Heart right ventricle (tissue), 16 donors: Measurements from ENCODE around the gene RPL26. TPM values are rescaled to one million over a fixed set of nuclear protein-coding genes. Genes with fewer than 3 reads are reported as not detected.
"Not testable (repeated sequence)": the region's sequence is repeated elsewhere in the genome, so short reads cannot be mapped to it uniquely, and the experiment has no call there.

Source experiments
- ATAC-seq, 8 donors: fragments of 200-7000 bp; cut with Tn5 transposase; one replicate each; pipeline ENCODE4 v1.9.1; 2020; ENCODE audit warnings: mild to moderate bottlenecking in 8 of 8, moderate library complexity in 8 of 8, moderate number of reproducible peaks in 1 of 8
- DNase-seq, 2 donors: peaks; one replicate each; pipeline ENCODE4 v3.0.0-alpha.2; 2020
- H3K27ac ChIP-seq, 10 donors: fragments of 200-600 bp; sonication (generic) in 2 of 10; one replicate each; pipeline versions ENCODE4 v1.5.0 to v1.8.0; 2020 to 2022; ENCODE audit warnings: mild to moderate bottlenecking in 3 of 10
- H3K27me3 ChIP-seq, 7 donors: fragments of 200-600 bp; one replicate each; pipeline ENCODE4 v1.8.0; 2021 to 2022; ENCODE audit warnings: mild to moderate bottlenecking in 2 of 7
- H3K36me3 ChIP-seq, 9 donors: fragments of 200-600 bp; sonication (generic) in 1 of 9; one replicate each; pipeline versions ENCODE4 v1.5.0 to v1.8.0; 2020 to 2022; ENCODE audit warnings: mild to moderate bottlenecking in 2 of 9
- H3K4me1 ChIP-seq, 9 donors: fragments of 200-600 bp; sonication (generic) in 1 of 9; one replicate each; pipeline versions ENCODE4 v1.5.0 to v1.8.0; 2020 to 2022; ENCODE audit warnings: mild to moderate bottlenecking in 4 of 9
- H3K4me3 ChIP-seq, 10 donors: fragments of 200-600 bp; sonication (generic) in 2 of 10; one replicate each; pipeline versions ENCODE4 v1.5.0 to v1.8.0; 2020 to 2022; ENCODE audit warnings: mild to moderate bottlenecking in 7 of 10, moderate library complexity in 2 of 10
- H3K9me3 ChIP-seq, 11 donors: fragments of 200-600 bp in 10 of 11; sonication (generic) in 2 of 11; one replicate each; pipeline versions ENCODE4 v1.5.0 to v1.8.0; 2013 to 2022; ENCODE audit warnings: mild to moderate bottlenecking in 2 of 11, control low read depth in 1 of 11, moderate library complexity in 1 of 11
- WGBS, 2 donors: extraction: QIAGEN DNeasy Blood & Tissue Kit; methylation state at CpG; one replicate each; pipeline ENCODE4 v1.1.7; 2013; ENCODE audit warnings: inconsistent platforms in 1 of 2; 5-methylcytosine and 5-hydroxymethylcytosine counted together
- intact Hi-C, 10 donors: fragments of 100-400 bp; cut with DNase I; formaldehyde crosslinking; loops; one replicate each; pipeline versions ENCODE4 v1.11.1 to v1.14.2; 2022
- polyA plus RNA-seq, 2 donors: library from polyadenylated mRNA; stranded (reverse); fragments of 200-250 nt; gene quantifications; one replicate each; pipeline ENCODE4 v1.2.3, GENCODE V29; 2013
- total RNA-seq, 10 donors: library from RNA; stranded (reverse); fragmentation: NEBNext Ultra II Directional in 3 of 10; extraction: Animal tissue kit (Norgen Biotek cat#: 25700) in 3 of 10; gene quantifications; one replicate each; pipeline versions ENCODE4 v1.2.1 to v1.2.4, GENCODE V29; 2021 to 2023
- TF ChIP-seq, protein P1 (sequence below), 9 donors: fragments of 200-600 bp; sonication (generic) in 2 of 9; IDR thresholded peaks; one replicate each; pipeline versions ENCODE4 v1.5.0 to v1.8.0; 2021 to 2022; ENCODE audit warnings: antibody characterized with exemption in 9 of 9, mild to moderate bottlenecking in 5 of 9, moderate library complexity in 1 of 9
- donor health status: Arrhythmogenic right ventricular cardiomyopathy.
- donor health status: ischemic (EF 13 %, LVEDD 7.1; RV severe dilation, severe dysfunction).
- donor health status: healthy with polysubstance abuse.
- donor health status: DM: no; HTN: yes; CAD: no.
- donor health status: DM: no; HTN: no; CAD: no.
- donor health status: ischemic (EF 25% LVEDD 6.9; RV normal size, moderate dysfunction).
- donor health status: ischemic (EF 25% LVEDD 5.7; RV mildly dilated, moderate dysfunction).
- donor health status: healthy.
- donor health status: DM: yes; HTN: yes; CAD: no.
- donor health status: Ischemic cardiomyopathy.
- donor health status: ischemic (EF 35%, LVEDD 5.7; RV mildly dilated, moderate dysfunction).
- donor health status: nonischemic (EF 11% LVEDD 7.7; RV severe dilation, severe dysfunction).
- donor health status: DM: yes; HTN: yes; CAD: no.
- donor health status: PGD.
- donor health status: ischemic (EF 29% LVEDD 5.4; RV normal size, mild dysfunction).
- donor health status: nonischemic (EF 23%, LVEDD 6.1; RV moderate dilation, normal function).

Gene RPL26
- total and polyA plus RNA-seq, 12 donors = 890 to 4,129 (median 1,028) TPM

DNA sequence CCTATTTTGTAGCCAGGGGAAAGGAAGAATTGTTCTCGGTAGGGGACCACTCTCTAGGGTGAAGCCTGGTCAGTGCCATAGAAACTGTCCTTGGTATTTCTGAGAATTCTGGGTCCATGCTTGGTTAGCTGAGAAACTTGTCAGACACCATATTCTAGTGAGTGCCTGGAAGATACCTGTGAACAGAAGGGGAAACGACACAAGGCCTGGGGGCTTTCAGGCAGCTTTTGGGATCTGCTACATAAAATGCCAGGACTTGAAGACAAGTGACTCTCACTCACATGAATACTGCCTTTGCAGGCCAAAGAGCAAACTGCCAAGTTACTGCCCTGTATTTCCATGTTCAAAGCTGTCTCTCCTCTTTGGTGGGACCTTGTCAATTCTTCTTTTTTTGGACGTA lies 25.1 kb downstream of the RPL26 start:
- TF ChIP-seq, protein P1, sequence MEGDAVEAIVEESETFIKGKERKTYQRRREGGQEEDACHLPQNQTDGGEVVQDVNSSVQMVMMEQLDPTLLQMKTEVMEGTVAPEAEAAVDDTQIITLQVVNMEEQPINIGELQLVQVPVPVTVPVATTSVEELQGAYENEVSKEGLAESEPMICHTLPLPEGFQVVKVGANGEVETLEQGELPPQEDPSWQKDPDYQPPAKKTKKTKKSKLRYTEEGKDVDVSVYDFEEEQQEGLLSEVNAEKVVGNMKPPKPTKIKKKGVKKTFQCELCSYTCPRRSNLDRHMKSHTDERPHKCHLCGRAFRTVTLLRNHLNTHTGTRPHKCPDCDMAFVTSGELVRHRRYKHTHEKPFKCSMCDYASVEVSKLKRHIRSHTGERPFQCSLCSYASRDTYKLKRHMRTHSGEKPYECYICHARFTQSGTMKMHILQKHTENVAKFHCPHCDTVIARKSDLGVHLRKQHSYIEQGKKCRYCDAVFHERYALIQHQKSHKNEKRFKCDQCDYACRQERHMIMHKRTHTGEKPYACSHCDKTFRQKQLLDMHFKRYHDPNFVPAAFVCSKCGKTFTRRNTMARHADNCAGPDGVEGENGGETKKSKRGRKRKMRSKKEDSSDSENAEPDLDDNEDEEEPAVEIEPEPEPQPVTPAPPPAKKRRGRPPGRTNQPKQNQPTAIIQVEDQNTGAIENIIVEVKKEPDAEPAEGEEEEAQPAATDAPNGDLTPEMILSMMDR (IDR thresholded peaks at IDR 0.05) = no peak
- H3K4me3 ChIP-seq = no peak overlapping the region
- 79 to 93% methylated on average over 3 of the region's 3 CpGs for WGBS, 2 donors
- no peaks in the 10 kb centered on the region for H3K27me3 ChIP-seq
- ATAC-seq = no peak
- DNase-seq = no peak
- peaks cover 0 to 57% (median 41%) of the 10 kb centered on the region in 9 donors for H3K4me1 ChIP-seq
- no peaks in the 10 kb centered on the region for H3K9me3 ChIP-seq
- intact Hi-C loops = loop anchor here in 1 of 10 donors (5.0 kb wide), 1 partner anchor 46 kb away; the partner anchor contains the start of gene ARHGEF15
- no peaks in the 10 kb centered on the region for H3K36me3 ChIP-seq
- peak overlapping the region in 1 of 10 donors; percentile 49 for H3K27ac ChIP-seq

DNA sequence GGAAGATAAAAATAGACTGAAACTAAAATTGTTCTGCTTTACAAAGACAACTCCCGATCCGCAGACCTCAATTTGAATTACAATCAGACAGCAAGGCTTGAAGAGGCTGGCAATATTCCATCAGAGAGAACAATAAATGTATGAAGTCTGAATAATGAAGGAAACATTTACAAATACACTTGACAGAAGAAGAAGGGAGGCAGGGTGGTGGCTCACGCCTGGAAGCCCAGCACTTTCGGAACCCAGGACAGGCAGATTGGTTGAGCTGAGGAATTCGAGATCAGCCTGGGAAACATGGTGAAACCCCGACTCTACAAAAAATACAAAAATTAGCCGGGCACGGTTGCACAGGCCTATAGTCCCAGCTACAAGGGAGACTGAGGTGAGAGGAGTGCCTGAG lies 28.8 kb downstream of the RPL26 start:
- DNase-seq (no peak), ATAC-seq (peak in 2 of 8 donors; percentile 29 to 35)
- intact Hi-C loops = no loop called here
- WGBS, 2 donors = 56 to 59% methylated on average over 8 of the region's 8 CpGs
- Histone ChIP-seq H3K36me3 (no peaks in the 10 kb centered on the region), H3K4me3 (peak overlapping the region in 1 of 10 donors; percentile 0), H3K4me1 (peaks cover 0 to 23% (median 6%) of the 10 kb centered on the region in 9 donors), H3K27ac (peak overlapping the region in 4 of 10 donors; percentile 4 to 55 (median 49)), H3K27me3 (no peaks in the 10 kb centered on the region), H3K9me3 (no peaks in the 10 kb centered on the region)
- TF ChIP-seq, protein P1 (IDR thresholded peaks at IDR 0.05) = no peak

- peak in 1 of 8 donors; percentile 28 for ATAC-seq
Observed at GRCh38 chr17:8353736-8354135, 29.3 kb downstream of the RPL26 start.

GRCh38 chr17:8350339-8350738 lies 32.7 kb downstream of the RPL26 start:
- no peak overlapping the region for H3K27ac ChIP-seq
- H3K36me3 ChIP-seq = no peaks in the 10 kb centered on the region
- no peak overlapping the region for H3K4me3 ChIP-seq
- 68 to 74% methylated on average over 7 of the region's 7 CpGs for WGBS, 2 donors
- intact Hi-C loops = no loop called here
- DNase-seq (no peak), ATAC-seq (peak in 2 of 8 donors; percentile 38 to 63)
- H3K27me3 ChIP-seq = peaks cover 0 to 27% (median 3%) of the 10 kb centered on the region in 7 donors
- H3K4me1 ChIP-seq = peaks cover 0 to 17% (median 0%) of the 10 kb centered on the region in 9 donors
- H3K9me3 ChIP-seq = no peaks in the 10 kb centered on the region
- TF ChIP-seq, protein P1 (IDR thresholded peaks at IDR 0.05) = no peak

More at GRCh38 chr17:8353736-8354135, 29.3 kb downstream of the RPL26 start:
- Histone ChIP-seq H3K27ac (peak overlapping the region in 4 of 10 donors; percentile 4 to 55 (median 49)), H3K4me3 (peak overlapping the region in 1 of 10 donors; percentile 0), H3K4me1 (peaks cover 0 to 18% (median under 1%) of the 10 kb centered on the region in 9 donors), H3K36me3 (no peaks in the 10 kb centered on the region), H3K9me3 (no peaks in the 10 kb centered on the region), H3K27me3 (no peaks in the 10 kb centered on the region)
- intact Hi-C loops = no loop called here
- WGBS, 2 donors = 69 to 72% methylated on average over 7 of the region's 7 CpGs
- no peak for DNase-seq
- TF ChIP-seq, protein P1 (IDR thresholded peaks at IDR 0.05) = no peak

DNA sequence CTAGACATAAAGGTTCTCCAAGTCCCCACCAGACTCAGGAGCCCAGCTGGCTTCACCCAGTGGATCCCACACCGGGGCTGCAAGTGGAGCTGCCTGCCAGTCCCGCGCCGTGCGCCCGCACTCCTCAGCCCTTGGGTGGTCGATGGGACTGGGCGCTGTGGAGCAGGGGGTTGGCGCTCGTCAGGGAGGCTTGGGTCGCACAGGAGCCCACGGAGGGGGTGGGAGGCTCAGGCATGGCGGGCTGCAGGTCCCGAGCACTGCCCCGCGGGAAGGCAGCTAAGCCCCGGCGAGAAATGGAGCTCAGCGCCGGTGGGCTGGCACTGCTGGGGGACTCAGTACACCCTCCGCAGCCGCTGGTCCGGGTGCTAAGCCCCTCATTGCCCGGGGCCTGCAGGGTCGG lies 36.0 kb downstream of the RPL26 start:
- Histone ChIP-seq H3K4me3 (peak overlapping the region in 4 of 10 donors; percentile 1 to 32 (median 18)), H3K27me3 (peaks cover 0 to 27% (median 3%) of the 10 kb centered on the region in 7 donors)
- ATAC-seq, H3K36me3 ChIP-seq, DNase-seq, H3K27ac ChIP-seq, intact Hi-C loops, H3K9me3 ChIP-seq, H3K4me1 ChIP-seq: not testable (repeated sequence)
- WGBS, 2 donors = 45 to 58% methylated on average over 20 to 25 of the region's 25 CpGs
